Breast epithelium (tissue), 4 donors: ENCODE data around the gene SPON1. TPM values are rescaled to one million over a fixed set of nuclear protein-coding genes. Genes with fewer than 3 reads are reported as not detected.
"Not testable (repeated sequence)": the region's sequence is repeated elsewhere in the genome, so short reads cannot be mapped to it uniquely, and the experiment has no call there.

Source experiments
- DNase-seq, 2 donors: peaks; one replicate each; pipeline ENCODE4 v3.0.0-alpha.2; 2019; ENCODE audit warnings: low spot score in 2 of 2
- H3K27ac ChIP-seq, 2 donors: fragments of 200-600 bp; sonication (generic) in 1 of 2; one replicate each; pipeline ENCODE4 v1.5.1; 2016 to 2019; ENCODE audit warnings: mild to moderate bottlenecking in 1 of 2
- H3K27me3 ChIP-seq, 2 donors: fragments of 200-600 bp; sonication (generic) in 1 of 2; one replicate each; pipeline versions ENCODE4 v1.5.1 to v1.6.0; 2017 to 2019; ENCODE audit warnings: control low read depth in 1 of 2, mild to moderate bottlenecking in 1 of 2
- H3K36me3 ChIP-seq: fragments of 200-600 bp; one replicate; pipeline ENCODE4 v1.5.1; 2019
- H3K4me1 ChIP-seq, 2 donors: fragments of 200-600 bp; sonication (generic); one replicate each; pipeline ENCODE4 v1.5.1; 2016 to 2019; ENCODE audit warnings: control low read depth in 1 of 2
- H3K4me3 ChIP-seq, 3 donors: fragments of 200-600 bp; sonication (generic); 1 replicate in 2 of 3; 2 replicates in 1 of 3; pipeline ENCODE4 v1.5.1; 2016 to 2019; ENCODE audit warnings: mild to moderate bottlenecking in 3 of 3, moderate library complexity in 2 of 3
- H3K9me3 ChIP-seq, 2 donors: fragments of 200-600 bp; sonication (generic) in 1 of 2; one replicate each; pipeline ENCODE4 v1.5.1; 2016 to 2019; ENCODE audit warnings: control low read depth in 1 of 2
- CTCF ChIP-seq, 3 donors: fragments of 450-650 bp; IDR thresholded peaks; one replicate each; pipeline ENCODE4 v1.5.1; 2016 to 2017; ENCODE audit warnings: antibody characterized with exemption in 3 of 3, mild to moderate bottlenecking in 3 of 3, moderate library complexity in 3 of 3
- POLR2A ChIP-seq: fragments of 450-650 bp; IDR thresholded peaks from one replicate; pipeline ENCODE4 v1.6.1; 2016; ENCODE audit warnings: antibody characterized with exemption, mild to moderate bottlenecking, moderate library complexity
- POLR2AphosphoS5 ChIP-seq, 3 donors: sonication (generic); formaldehyde crosslinking; IDR thresholded peaks; one replicate each; pipeline ENCODE4 v1.6.1; 2017; ENCODE audit warnings: antibody characterized with exemption in 3 of 3
- intact Hi-C: fragments of 100-400 bp; cut with DNase I; formaldehyde crosslinking; loops from one replicate; pipeline ENCODE4 v1.15.1; 2023; ENCODE audit warnings: low total_unique reads
- total RNA-seq, 3 donors: library from RNA; depleted of rRNA; stranded (reverse); fragments of >200 nt; gene quantifications; one replicate each; pipeline ENCODE4 v1.1.0, GENCODE V29; 2016

SPON1 gene
- total RNA-seq, 3 donors from 2014 or later, result 30.1 to 133 (median 34.7) TPM

DNA sequence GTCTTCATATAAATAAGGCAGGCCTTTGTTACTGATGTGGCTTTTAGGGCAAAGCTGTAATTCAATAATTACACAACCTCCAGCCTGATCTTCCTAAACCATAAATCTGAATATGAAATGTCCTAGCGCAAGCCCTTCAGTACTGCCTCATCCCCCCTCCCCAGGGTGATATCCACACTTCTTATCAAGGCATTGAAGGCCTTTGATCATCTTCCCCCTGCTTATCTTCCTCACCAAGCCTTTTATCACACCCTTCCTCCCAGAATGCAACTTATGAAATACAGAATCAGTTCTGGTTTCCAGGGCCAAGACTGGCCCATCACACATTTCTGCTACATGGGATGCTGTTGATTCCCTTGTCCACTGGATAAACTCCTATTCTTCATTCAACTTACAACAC is 12.1 kb downstream of the SPON1 start:
- TF ChIP-seq POLR2AphosphoS5 (IDR thresholded peaks at IDR 0.05) (no peak), CTCF (IDR thresholded peaks at IDR 0.05) (no peak), POLR2A (no peak)
- Histone ChIP-seq H3K27ac (no peak overlapping the region), H3K4me3 (no peak overlapping the region), H3K4me1 (peaks cover 0 to 6% of the 10 kb centered on the region in 2 donors), H3K27me3 (no peaks in the 10 kb centered on the region), H3K36me3 (no peaks in the 10 kb centered on the region), H3K9me3 (no peaks in the 10 kb centered on the region)
- intact Hi-C loops, result no loop called here
- DNase-seq, result no peak

DNA sequence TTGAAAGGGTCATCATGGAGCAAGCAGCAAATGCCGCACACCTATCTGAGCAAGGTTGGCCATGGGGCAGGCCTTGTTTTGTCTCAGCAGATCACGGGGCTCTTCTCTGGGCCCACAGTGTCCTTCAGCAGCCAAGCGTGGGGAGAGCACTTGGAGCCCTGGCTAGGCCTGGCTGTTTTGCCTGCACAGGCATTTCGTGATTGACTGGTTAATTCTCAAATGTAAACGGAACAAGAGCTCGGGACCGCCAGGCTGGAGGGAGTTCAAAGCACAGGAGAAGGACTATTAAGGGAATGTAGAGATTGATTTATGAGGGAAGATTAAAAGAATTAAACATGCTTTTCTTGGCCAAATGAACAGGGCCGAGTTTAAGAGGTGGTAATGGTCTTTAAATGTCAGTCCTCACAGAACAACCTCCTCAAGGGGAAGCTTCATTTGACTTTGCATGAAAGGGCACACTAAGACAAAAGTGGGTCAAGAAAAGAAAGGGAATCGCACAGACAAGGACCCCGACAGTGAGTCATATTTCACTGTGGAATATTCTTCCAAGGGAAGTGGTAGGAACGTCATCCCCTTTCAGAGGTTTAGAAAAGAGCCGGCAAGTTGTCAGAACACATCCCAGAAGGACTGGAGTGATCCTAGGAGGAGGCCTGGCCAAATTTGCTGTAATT is 20.7 kb downstream of the SPON1 start:
- DNase-seq, result no peak
- TF ChIP-seq POLR2AphosphoS5 (IDR thresholded peaks at IDR 0.05), result no peak
- intact Hi-C loops, result no loop called here

DNA sequence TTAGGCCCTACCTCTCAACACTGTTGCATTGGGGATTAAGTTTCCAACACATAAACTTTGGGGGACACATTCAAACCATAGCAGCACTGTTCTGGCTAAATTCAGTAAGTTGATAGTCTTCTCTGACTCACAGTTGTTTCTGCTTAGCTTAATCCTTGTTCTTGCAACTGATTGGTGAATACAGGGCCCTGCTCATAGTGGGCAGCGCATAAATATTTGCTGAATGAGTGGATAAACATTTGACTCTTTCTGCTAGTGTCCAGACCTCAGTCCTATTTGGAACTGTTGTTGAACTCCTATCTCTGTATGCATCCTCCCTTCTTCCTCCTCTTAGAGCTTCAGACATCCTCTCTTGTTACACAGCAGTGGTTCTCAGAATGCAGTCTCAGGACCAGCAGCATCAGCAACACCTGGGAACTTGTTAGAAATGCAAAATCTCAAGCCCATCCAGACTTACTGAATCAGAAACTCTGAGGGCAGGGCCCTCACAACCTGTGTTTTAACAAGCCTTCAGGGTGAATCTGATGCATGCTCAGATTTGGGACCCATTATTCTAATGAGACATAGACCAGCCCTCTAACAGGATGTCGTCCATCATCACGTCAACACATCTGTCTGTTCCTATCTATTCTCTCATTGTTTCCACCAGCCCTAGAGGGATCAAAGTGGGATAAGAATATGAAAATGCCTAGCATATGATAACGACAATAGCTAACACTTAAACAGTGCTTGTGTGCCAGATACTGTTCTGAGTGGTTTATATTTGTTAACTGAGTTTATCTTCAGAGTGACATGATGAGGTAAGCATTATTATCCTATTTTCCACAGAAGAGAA is 22.3 kb downstream of the SPON1 start:
- Histone ChIP-seq H3K9me3 (no peaks in the 10 kb centered on the region), H3K36me3 (no peaks in the 10 kb centered on the region), H3K27ac (peak overlapping the region in 1 of 2 donors; percentile 71), H3K4me1 (no peaks in the 10 kb centered on the region), H3K27me3 (no peaks in the 10 kb centered on the region), H3K4me3 (no peak overlapping the region)
- DNase-seq, result no peak
- TF ChIP-seq POLR2A, result no peak
- no peak for TF ChIP-seq CTCF (IDR thresholded peaks at IDR 0.05)
- no peak for TF ChIP-seq POLR2AphosphoS5 (IDR thresholded peaks at IDR 0.05)
- intact Hi-C loops, result no loop called here

More for the DNA sequence above, 20.7 kb downstream of the SPON1 start:
- Histone ChIP-seq H3K4me1 (no peaks in the 10 kb centered on the region), H3K36me3 (no peaks in the 10 kb centered on the region), H3K4me3 (no peak overlapping the region), H3K27me3 (no peaks in the 10 kb centered on the region), H3K27ac (peak overlapping the region; percentile 59 to 71), H3K9me3 (no peaks in the 10 kb centered on the region)

DNA sequence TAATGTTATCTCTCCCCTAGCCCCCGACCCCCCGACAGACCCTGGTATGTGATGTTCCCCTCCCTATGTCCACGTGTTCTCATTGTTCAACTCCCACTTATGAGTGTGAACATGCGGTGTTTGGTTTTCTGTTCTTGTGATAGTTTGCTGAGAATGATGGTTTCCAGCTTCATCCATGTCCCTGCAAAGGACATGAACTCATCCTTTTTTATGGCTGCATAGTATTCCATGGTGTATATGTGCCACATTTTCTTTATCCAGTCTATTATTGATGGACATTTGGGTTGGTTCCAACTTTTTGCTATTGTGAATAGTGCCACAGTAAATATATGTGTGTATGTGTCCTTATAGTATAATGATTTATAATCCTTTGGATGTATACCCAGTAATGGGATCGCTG is 24.2 kb downstream of the SPON1 start:
- H3K27me3 ChIP-seq, H3K36me3 ChIP-seq, H3K4me1 ChIP-seq, intact Hi-C loops, H3K27ac ChIP-seq, H3K4me3 ChIP-seq, H3K9me3 ChIP-seq, DNase-seq: not testable (repeated sequence)

- H3K27me3 ChIP-seq, H3K27ac ChIP-seq, H3K9me3 ChIP-seq, DNase-seq, H3K4me1 ChIP-seq, H3K36me3 ChIP-seq, H3K4me3 ChIP-seq: not testable (repeated sequence)
- intact Hi-C loops, result loop anchor here (5.0 kb wide), 1 partner anchor 370 kb away; no protein-coding TSS in a partner anchor
Measured at GRCh38 chr11:13992158-13992856, 29.8 kb downstream of the SPON1 start.

- H3K9me3 ChIP-seq, result no peaks in the 10 kb centered on the region
Measured at GRCh38 chr11:13993096-13993765, 30.7 kb downstream of the SPON1 start.

More at GRCh38 chr11:13993096-13993765, 30.7 kb downstream of the SPON1 start:
- Histone ChIP-seq H3K4me3 (no peak overlapping the region), H3K27ac (no peak overlapping the region), H3K27me3 (no peaks in the 10 kb centered on the region), H3K36me3 (no peaks in the 10 kb centered on the region), H3K4me1 (no peaks in the 10 kb centered on the region)
- no peak for TF ChIP-seq POLR2AphosphoS5 (IDR thresholded peaks at IDR 0.05)
- TF ChIP-seq CTCF (IDR thresholded peaks at IDR 0.05), result no peak
- TF ChIP-seq POLR2A, result no peak
- intact Hi-C loops, result loop anchor here (5.0 kb wide), 1 partner anchor 369 kb away; no protein-coding TSS in a partner anchor
- no peak for DNase-seq
